IMR-90 (cell line): ENCODE data around the gene SLC18B1. TPM values are rescaled to one million over a fixed set of nuclear protein-coding genes. Genes with fewer than 3 reads are reported as not detected.
A peak's percentile ranks its signal among the peaks of the same experiment; 100 is the strongest.

Experiments
- ATAC-seq: fragments of 200-7000 bp; cut with Tn5 transposase; 2 replicates; pipeline ENCODE4 v1.9.1; 2020; ENCODE audit warnings: low read depth, mild to moderate bottlenecking, moderate library complexity
- BruUV-seq: library from RNA; stranded (reverse); fragments of 400-500 nt; replicated peaks from 2 replicates; lab custom pipeline; 2021; lab: Mats Ljungman, UMichigan
- CTCF ChIA-PET: fragments of 300-600 bp; formaldehyde crosslinking; extraction: SDS; loops from one replicate; lab custom pipeline; 2021; ENCODE audit warnings: antibody characterized with exemption; lab: Yijun Ruan, JAX
- POLR2A ChIA-PET: fragments of 300-600 bp; sonication (Branson Sonifier 250); formaldehyde crosslinking; loops from one replicate; lab custom pipeline; 2022; ENCODE audit warnings: antibody characterized with exemption; ENCODE audit not compliant: unreplicated experiment; lab: Charles Lee
- DNase-seq: peaks from one replicate; pipeline ENCODE4 v3.0.0; 2013
- H2AFZ ChIP-seq: replicated peaks from 2 replicates; pipeline ENCODE3; 2013; ENCODE audit warnings: low read length, mild to moderate bottlenecking; ENCODE audit not compliant: poor library complexity
- H2AK5ac ChIP-seq: 2 replicates; pipeline ENCODE4 v1.6.1; 2013; ENCODE audit warnings: low read depth, low read length, inconsistent platforms
- H2AK9ac ChIP-seq: replicated peaks from 2 replicates; pipeline ENCODE3; 2013; ENCODE audit warnings: mild to moderate bottlenecking, low read depth, low read length, moderate library complexity; ENCODE audit not compliant: poor library complexity
- H2BK120ac ChIP-seq: 2 replicates; pipeline ENCODE4 v1.6.1; 2013; ENCODE audit warnings: low read depth, low read length, inconsistent platforms
- H2BK15ac ChIP-seq: 3 replicates; pipeline ENCODE4 v1.6.1; 2013; ENCODE audit warnings: low read depth, low read length, inconsistent platforms
- H2BK20ac ChIP-seq: 2 replicates; pipeline ENCODE4 v1.6.1; 2013; ENCODE audit warnings: low read depth, mild to moderate bottlenecking, inconsistent platforms, low read length, moderate library complexity
- H2BK5ac ChIP-seq: 2 replicates; pipeline ENCODE4 v1.6.1; 2013; ENCODE audit warnings: mild to moderate bottlenecking, low read depth, low read length, inconsistent platforms; ENCODE audit not compliant: poor library complexity, severe bottlenecking
- H3K14ac ChIP-seq: replicated peaks from 2 replicates; pipeline ENCODE4 v1.6.1; 2013; ENCODE audit warnings: low read depth, low read length, inconsistent platforms
- H3K18ac ChIP-seq: 2 replicates; pipeline ENCODE4 v1.6.1; 2013; ENCODE audit warnings: low read depth, low read length, control low read depth
- H3K23ac ChIP-seq: 2 replicates; pipeline ENCODE4 v1.6.1; 2013; ENCODE audit warnings: low read depth, low read length, inconsistent platforms
- H3K27ac ChIP-seq: 2 replicates; pipeline ENCODE4 v1.5.1; 2013; ENCODE audit warnings: mild to moderate bottlenecking, control low read depth, low read length; ENCODE audit not compliant: insufficient read depth
- H3K27me3 ChIP-seq: 2 replicates; pipeline ENCODE4 v1.6.1; 2013; ENCODE audit warnings: low read length; ENCODE audit not compliant: control insufficient read depth, insufficient read depth
- H3K36me3 ChIP-seq: 2 replicates; pipeline ENCODE4 v1.6.1; 2013; ENCODE audit warnings: low read length, mixed read lengths; ENCODE audit not compliant: control insufficient read depth, insufficient read depth
- H3K4ac ChIP-seq: 2 replicates; pipeline ENCODE4 v1.6.1; 2013; ENCODE audit warnings: low read depth, low read length, inconsistent platforms
- H3K4me1 ChIP-seq: 2 replicates; pipeline ENCODE4 v1.6.1; 2013; ENCODE audit warnings: low read length, mixed read lengths; ENCODE audit not compliant: control insufficient read depth, insufficient read depth
- H3K4me2 ChIP-seq: 2 replicates; pipeline ENCODE4 v1.6.1; 2013; ENCODE audit warnings: low read depth, mild to moderate bottlenecking, control low read depth, low read length, moderate library complexity
- H3K4me3 ChIP-seq: 2 replicates; pipeline ENCODE4 v1.5.1; 2013; ENCODE audit warnings: low read depth, mild to moderate bottlenecking, control low read depth, low read length, moderate library complexity; ENCODE audit not compliant: insufficient read depth
- H3K56ac ChIP-seq: 2 replicates; pipeline ENCODE4 v1.6.1; 2013; ENCODE audit warnings: low read length, inconsistent platforms; ENCODE audit not compliant: insufficient read depth; ENCODE audit errors: extremely low read depth
- H3K79me1 ChIP-seq, 2 experiments: 2 replicates each; pipeline ENCODE4 v1.6.1; 2013; ENCODE audit warnings: low read length in 2 of 2, inconsistent platforms in 1 of 2, low read depth in 1 of 2
- H3K9ac ChIP-seq: 2 replicates; pipeline ENCODE4 v1.6.1; 2013; ENCODE audit warnings: low read depth, low read length, control low read depth
- H3K9me1 ChIP-seq: 2 replicates; pipeline ENCODE4 v1.6.1; 2013; ENCODE audit warnings: low read length, inconsistent platforms; ENCODE audit not compliant: insufficient read depth
- H3K9me3 ChIP-seq: 2 replicates; pipeline ENCODE4 v1.6.1; 2013; ENCODE audit warnings: low read length; ENCODE audit not compliant: control insufficient read depth, insufficient read depth
- H4K20me1 ChIP-seq: 2 replicates; pipeline ENCODE4 v1.6.1; 2013; ENCODE audit warnings: low read length, inconsistent platforms; ENCODE audit not compliant: insufficient read depth
- H4K5ac ChIP-seq: 2 replicates; pipeline ENCODE4 v1.6.1; 2013; ENCODE audit warnings: mild to moderate bottlenecking, low read depth, low read length, control low read depth
- H4K8ac ChIP-seq, 2 experiments: 2 replicates each; pipeline ENCODE4 v1.6.1; 2013; ENCODE audit warnings: low read depth in 2 of 2, low read length in 2 of 2, control low read depth in 1 of 2, inconsistent platforms in 1 of 2
- H4K91ac ChIP-seq: 2 replicates; pipeline ENCODE4 v1.6.1; 2013; ENCODE audit warnings: low read depth, low read length, inconsistent platforms; ENCODE audit not compliant: insufficient read depth
- BHLHE40 ChIP-seq: fragments of 150-350 bp; IDR thresholded peaks from 2 replicates; pipeline ENCODE4 v1.6.1; 2016; ENCODE audit warnings: mild to moderate bottlenecking, low read depth, low read length
- CEBPB ChIP-seq: IDR thresholded peaks from 2 replicates; pipeline ENCODE4 v1.6.1; 2012; ENCODE audit warnings: low read depth, low read length, improper control_type of control experiment
- CTCF ChIP-seq: conservative IDR thresholded peaks from 2 replicates; pipeline ENCODE4 v1.5.1; 2012; ENCODE audit warnings: mild to moderate bottlenecking, low read depth, low read length, improper control_type of control experiment
- MAFK ChIP-seq: IDR thresholded peaks from 2 replicates; pipeline ENCODE4 v1.6.1; 2012; ENCODE audit warnings: low read depth, low read length, improper control_type of control experiment
- MAZ ChIP-seq: IDR thresholded peaks from 2 replicates; pipeline ENCODE4 v1.6.1; 2012; ENCODE audit warnings: low read depth, mild to moderate bottlenecking, low read length, improper control_type of control experiment, moderate library complexity, borderline replicate concordance
- MXI1 ChIP-seq: IDR thresholded peaks from 2 replicates; pipeline ENCODE4 v1.6.1; 2012; ENCODE audit warnings: low read depth, mild to moderate bottlenecking, low read length, moderate library complexity, borderline replicate concordance
- NFE2L2 ChIP-seq: fragments of 150-350 bp; IDR thresholded peaks from 2 replicates; pipeline ENCODE4 v1.6.1; 2016; ENCODE audit warnings: low read depth, mild to moderate bottlenecking, low read length
- POLR2A ChIP-seq: IDR thresholded peaks from 2 replicates; pipeline ENCODE4 v1.6.1; 2012; ENCODE audit warnings: mild to moderate bottlenecking, low read depth, low read length
- WGBS, 2 experiments: methylation state at CpG; one replicate each; pipeline versions ENCODE4 v1.1.5 to v1.1.7; 2013; ENCODE audit warnings: missing lambda C conversion rate in 2 of 2; ENCODE audit not compliant: insufficient read length in 1 of 2; ENCODE audit errors: extremely low coverage in 2 of 2; 5-methylcytosine and 5-hydroxymethylcytosine counted together
- dilution Hi-C: fragments of 300-500 bp; cut with HindIII; formaldehyde crosslinking; loops from one replicate; pipeline ENCODE4 v1.14.3; 2018; ENCODE audit warnings: low sequenced_read_pairs; ENCODE audit not compliant: unreplicated experiment
- in situ Hi-C: fragments of 300-500 bp; cut with MboI; formaldehyde crosslinking; loops from 3 replicates; pipeline ENCODE4 v1.14.3; 2019; ENCODE audit warnings: low sequenced_read_pairs, inconsistent platforms, mixed read lengths
- intact Hi-C: fragments of 100-400 bp; cut with micrococcal nuclease; formaldehyde crosslinking; loops from 2 replicates; pipeline ENCODE4 v1.10.0; 2022
- polyA plus RNA-seq, 3 experiments: library from polyadenylated mRNA; depleted of rRNA; stranded (reverse); fragments of >200 nt; gene quantifications; 2 replicates each; pipeline ENCODE4 v1.2.3, GENCODE V29; 2012; ENCODE audit warnings: low replicate concordance in 1 of 3
- total RNA-seq: library from RNA; depleted of rRNA; stranded (reverse); fragments of >200 nt; gene quantifications from 2 replicates; pipeline ENCODE4 v1.2.3, GENCODE V29; 2012
- TF ChIP-seq, protein P1 (sequence below): fragments of 150-350 bp; IDR thresholded peaks from 2 replicates; pipeline ENCODE4 v1.6.1; 2016; ENCODE audit warnings: low read depth, mild to moderate bottlenecking, low read length, moderate library complexity, borderline replicate concordance

Gene SLC18B1
- total and polyA plus RNA-seq, 2 of the 4 experiments (the other 2 are of a cell fraction) = 2.4 to 2.5 TPM

DNA sequence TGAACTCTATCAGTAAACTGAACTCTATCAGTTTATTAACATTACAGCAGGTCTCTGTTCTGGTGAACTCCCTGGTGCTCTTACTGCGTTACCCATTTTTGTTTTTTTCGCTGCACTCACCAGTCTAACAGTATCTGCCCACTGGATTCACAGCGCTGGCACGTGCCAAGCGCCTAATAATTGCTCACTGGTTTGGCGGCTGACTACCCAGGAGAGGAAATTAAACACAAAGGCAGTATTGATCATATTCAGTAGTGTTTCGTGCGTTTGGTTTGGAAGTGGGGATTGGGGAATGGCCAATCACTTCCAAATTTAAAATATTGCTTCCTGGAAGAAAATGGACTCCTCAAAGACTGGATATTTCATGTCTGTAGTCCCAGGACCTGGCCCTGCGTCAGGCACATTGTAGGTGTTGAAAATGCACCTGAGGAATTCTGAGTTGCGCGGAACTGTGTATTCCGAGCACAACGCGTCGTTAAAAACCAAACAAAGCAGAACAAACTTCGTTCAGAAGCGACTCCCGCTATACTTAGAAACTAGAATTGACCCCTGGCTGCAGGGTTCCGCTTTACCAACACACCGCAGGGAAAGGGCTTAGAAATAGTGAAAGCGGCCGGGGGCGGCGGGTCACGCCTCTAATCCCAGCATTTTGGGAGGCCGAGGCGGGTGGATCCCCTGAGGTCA is 14.9 kb upstream of the SLC18B1 start:
- Histone ChIP-seq H4K8ac (peak overlapping the region; percentile 80 to 97), H3K14ac (peak overlapping the region; percentile 94), H3K4me3 (peak overlapping the region; percentile 73), H3K27ac (peak overlapping the region; percentile 95), H3K36me3 (peaks cover 24% of the 10 kb centered on the region), H3K27me3 (no peaks in the 10 kb centered on the region; the same call in 1 of the 2 replicates), H3K9me3 (no peaks in the 10 kb centered on the region), H3K9me1 (peaks cover 7% of the 10 kb centered on the region; the same call in 1 of the 2 replicates), H2AK5ac (peak overlapping the region; percentile 48; the same call in 1 of the 2 replicates), H3K4ac (peak overlapping the region; percentile 94), H3K18ac (peak overlapping the region; percentile 82), H3K4me1 (peaks cover 2% of the 10 kb centered on the region), H2BK120ac (peak overlapping the region; percentile 75), H3K23ac (peak overlapping the region; percentile 82), H2BK5ac (peak overlapping the region; percentile 62), H3K56ac (peak overlapping the region; percentile 82), H2BK15ac (peak overlapping the region; percentile 69; the same call in 1 of the 3 replicates), H2BK20ac (peak overlapping the region; percentile 72; the same call in 1 of the 2 replicates), H3K79me1 (peaks cover 22 to 34% of the 10 kb centered on the region in 2 experiments), H2AFZ (peak overlapping the region; percentile 93), H3K9ac (peak overlapping the region; percentile 98), H4K20me1 (peaks cover 40% of the 10 kb centered on the region), H2AK9ac (peak overlapping the region; percentile 79), H4K91ac (peak overlapping the region; percentile 88), H4K5ac (peak overlapping the region; percentile 85), H3K4me2 (peak overlapping the region; percentile 92)
- ATAC-seq = peak; percentile 6
- in situ Hi-C loops = no loop called here
- CTCF ChIA-PET = interaction anchor here (1.3 kb wide), 1 partner anchor 10 kb away, joined by 4 read pairs; no protein-coding TSS in a partner anchor
- TF ChIP-seq BHLHE40 (peak; percentile 95), MAFK (no peak), CEBPB (no peak), MAZ (no peak), POLR2A (no peak), NFE2L2 (no peak), CTCF (no peak), MXI1 (peak; percentile 62; the same call in 1 of the 2 replicates)
- TF ChIP-seq, protein P1, sequence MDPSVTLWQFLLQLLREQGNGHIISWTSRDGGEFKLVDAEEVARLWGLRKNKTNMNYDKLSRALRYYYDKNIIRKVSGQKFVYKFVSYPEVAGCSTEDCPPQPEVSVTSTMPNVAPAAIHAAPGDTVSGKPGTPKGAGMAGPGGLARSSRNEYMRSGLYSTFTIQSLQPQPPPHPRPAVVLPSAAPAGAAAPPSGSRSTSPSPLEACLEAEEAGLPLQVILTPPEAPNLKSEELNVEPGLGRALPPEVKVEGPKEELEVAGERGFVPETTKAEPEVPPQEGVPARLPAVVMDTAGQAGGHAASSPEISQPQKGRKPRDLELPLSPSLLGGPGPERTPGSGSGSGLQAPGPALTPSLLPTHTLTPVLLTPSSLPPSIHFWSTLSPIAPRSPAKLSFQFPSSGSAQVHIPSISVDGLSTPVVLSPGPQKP = no peak
- POLR2A ChIA-PET = interaction anchor here (0.6 to 2.3 kb wide), 3 partner anchors 13 to 1245 kb away, joined by 3 to 14 read pairs (median 7); partner anchors contain the start of gene SLC18B1
- no TSS peak for BruUV-seq
- dilution Hi-C loops = no loop called here
- intact Hi-C loops = no loop called here
- no peak for DNase-seq
- 0% methylated on average over 2 of the region's 27 CpGs; no CpG with 5 or more reads in 1 of the 2 experiments for WGBS, 2 experiments
